ENCODE data around the gene ELMO1. TPM values are rescaled to one million over a fixed set of nuclear protein-coding genes. Genes with fewer than 3 reads are reported as not detected.

ELMO1 gene
- total RNA-seq, 2 donors from 2014 or later = 66.0 to 72.2 TPM

GRCh38 chr7:37421861-37422500 is 26.7 kb downstream of the ELMO1 start:
- H3K27ac ChIP-seq = no peak overlapping the region
- no peaks in the 10 kb centered on the region for H3K36me3 ChIP-seq
- no peak for DNase-seq (ENCODE audit: low spot score)
- no peak for ATAC-seq (ENCODE audit: insufficient number of reproducible peaks, low FRiP score, low read depth)
- no peak overlapping the region for H3K4me3 ChIP-seq
- H3K9me3 ChIP-seq = no peaks in the 10 kb centered on the region
- peaks cover 0 to 4% of the 10 kb centered on the region in 2 donors for H3K4me1 ChIP-seq (ENCODE audit: control insufficient read depth in 1 of 2, low read depth in 2 of 2)
- TF ChIP-seq CTCF (IDR thresholded peaks at IDR 0.05) = no peak
- H3K27me3 ChIP-seq (replicated peaks; ENCODE audit: insufficient read depth) = no peaks in the 10 kb centered on the region

- no peak for TF ChIP-seq CTCF (IDR thresholded peaks at IDR 0.05)
- no peaks in the 10 kb centered on the region for H3K27me3 ChIP-seq (replicated peaks; ENCODE audit: insufficient read depth)
- DNase-seq (ENCODE audit: low spot score) (no peak), ATAC-seq (ENCODE audit: insufficient number of reproducible peaks, low FRiP score, low read depth) (no peak)
- no peaks in the 10 kb centered on the region for H3K9me3 ChIP-seq
- H3K36me3 ChIP-seq = no peaks in the 10 kb centered on the region
- no peak overlapping the region for H3K4me3 ChIP-seq
- H3K27ac ChIP-seq = no peak overlapping the region
- H3K4me1 ChIP-seq (ENCODE audit: control insufficient read depth in 1 of 2, low read depth in 2 of 2) = peaks cover 0 to 4% of the 10 kb centered on the region in 2 donors
Measured at GRCh38 chr7:37420946-37421695, 27.5 kb downstream of the ELMO1 start.

GRCh38 chr7:37419496-37419895 is 29.2 kb downstream of the ELMO1 start:
- Histone ChIP-seq H3K27me3 (replicated peaks; ENCODE audit: insufficient read depth) (no peaks in the 10 kb centered on the region), H3K9me3 (no peaks in the 10 kb centered on the region), H3K36me3 (no peaks in the 10 kb centered on the region), H3K4me1 (ENCODE audit: control insufficient read depth in 1 of 2, low read depth in 2 of 2) (peaks cover 0 to 4% of the 10 kb centered on the region in 2 donors), H3K4me3 (no peak overlapping the region), H3K27ac (no peak overlapping the region)
- DNase-seq (ENCODE audit: low spot score) (no peak), ATAC-seq (ENCODE audit: insufficient number of reproducible peaks, low FRiP score, low read depth) (no peak)
- TF ChIP-seq CTCF (IDR thresholded peaks at IDR 0.05) = no peak

- H3K27ac ChIP-seq = no peak overlapping the region
Measured at GRCh38 chr7:37418381-37418780, 30.3 kb downstream of the ELMO1 start.

More at GRCh38 chr7:37418381-37418780, 30.3 kb downstream of the ELMO1 start:
- Histone ChIP-seq H3K36me3 (no peaks in the 10 kb centered on the region), H3K9me3 (no peaks in the 10 kb centered on the region), H3K27me3 (replicated peaks; ENCODE audit: insufficient read depth) (no peaks in the 10 kb centered on the region), H3K4me3 (no peak overlapping the region), H3K4me1 (ENCODE audit: control insufficient read depth in 1 of 2, low read depth in 2 of 2) (peaks cover 0 to 4% of the 10 kb centered on the region in 2 donors)
- ATAC-seq (ENCODE audit: insufficient number of reproducible peaks, low FRiP score, low read depth) = no peak
- no peak for TF ChIP-seq CTCF (IDR thresholded peaks at IDR 0.05)
- DNase-seq (ENCODE audit: low spot score) = no peak

Data from thoracic aorta (tissue), 2 donors.